Measurements from ENCODE around the gene OSMR. TPM values are rescaled to one million over a fixed set of nuclear protein-coding genes. Genes with fewer than 3 reads are reported as not detected.

Gene OSMR
- total and polyA plus RNA-seq, 3 donors from 2014 or later: 12.9 to 18.3 (median 13.5) TPM

- peaks cover 9% of the 10 kb centered on the region for H3K4me1 ChIP-seq
- 82 to 87% methylated on average over 3 of the region's 3 CpGs for WGBS, 2 donors
- no peak overlapping the region for H3K27ac ChIP-seq
- no peak for TF ChIP-seq POLR2A (IDR thresholded peaks at IDR 0.05)
- no peak for TF ChIP-seq CTCF (IDR thresholded peaks at IDR 0.05)
- H3K9me3 ChIP-seq: no peaks in the 10 kb centered on the region
- no peak overlapping the region for H3K4me3 ChIP-seq
- H3K36me3 ChIP-seq (ENCODE audit: low read depth, missing control alignments): no peaks in the 10 kb centered on the region
- DNase-seq: no peak
- no peaks in the 10 kb centered on the region for H3K27me3 ChIP-seq
- intact Hi-C loops (cut with DNase I; ENCODE audit: low total_unique reads): no loop called here
Measured at GRCh38 chr5:38885208-38885607, 39.4 kb downstream of the OSMR start.

GRCh38 chr5:38888041-38888440 lies 42.2 kb downstream of the OSMR start:
- no peak for DNase-seq
- no peaks in the 10 kb centered on the region for H3K27me3 ChIP-seq
- WGBS, 2 donors: 44 to 68% methylated on average over 8 of the region's 8 CpGs
- peaks cover 5% of the 10 kb centered on the region for H3K4me1 ChIP-seq
- no peaks in the 10 kb centered on the region for H3K9me3 ChIP-seq
- intact Hi-C loops (cut with DNase I; ENCODE audit: low total_unique reads): no loop called here
- no peak overlapping the region for H3K27ac ChIP-seq
- no peak overlapping the region for H3K4me3 ChIP-seq
- TF ChIP-seq CTCF (IDR thresholded peaks at IDR 0.05) (no peak), POLR2A (IDR thresholded peaks at IDR 0.05) (no peak)
- H3K36me3 ChIP-seq (ENCODE audit: low read depth, missing control alignments): no peaks in the 10 kb centered on the region

- H3K4me3 ChIP-seq: no peak overlapping the region
- H3K36me3 ChIP-seq (ENCODE audit: low read depth, missing control alignments): no peaks in the 10 kb centered on the region
- DNase-seq: no peak
- no peak overlapping the region for H3K27ac ChIP-seq
- intact Hi-C loops (cut with DNase I; ENCODE audit: low total_unique reads): no loop called here
- WGBS, 2 donors: 80 to 95% methylated on average over 1 of the region's 1 CpG
- no peaks in the 10 kb centered on the region for H3K27me3 ChIP-seq
- no peak for TF ChIP-seq POLR2A (IDR thresholded peaks at IDR 0.05)
- TF ChIP-seq CTCF (IDR thresholded peaks at IDR 0.05): no peak
- H3K4me1 ChIP-seq: no peaks in the 10 kb centered on the region
- no peaks in the 10 kb centered on the region for H3K9me3 ChIP-seq
Measured at GRCh38 chr5:38889424-38889823, 43.6 kb downstream of the OSMR start.

GRCh38 chr5:38891563-38891962 lies 45.8 kb downstream of the OSMR start:
- intact Hi-C loops (cut with DNase I; ENCODE audit: low total_unique reads): no loop called here
- no peaks in the 10 kb centered on the region for H3K27me3 ChIP-seq
- no peaks in the 10 kb centered on the region for H3K4me1 ChIP-seq
- TF ChIP-seq CTCF (IDR thresholded peaks at IDR 0.05): no peak
- TF ChIP-seq POLR2A (IDR thresholded peaks at IDR 0.05): no peak
- H3K4me3 ChIP-seq: no peak overlapping the region
- no peak overlapping the region for H3K27ac ChIP-seq
- H3K9me3 ChIP-seq: no peaks in the 10 kb centered on the region
- no peaks in the 10 kb centered on the region for H3K36me3 ChIP-seq (ENCODE audit: low read depth, missing control alignments)
- WGBS, 2 donors: 78 to 90% methylated on average over 6 of the region's 6 CpGs
- no peak for DNase-seq

GRCh38 chr5:38892363-38892762 lies 46.6 kb downstream of the OSMR start:
- DNase-seq: no peak
- H3K9me3 ChIP-seq: no peaks in the 10 kb centered on the region
- no peaks in the 10 kb centered on the region for H3K4me1 ChIP-seq
- TF ChIP-seq POLR2A (IDR thresholded peaks at IDR 0.05): no peak
- TF ChIP-seq CTCF (IDR thresholded peaks at IDR 0.05): no peak
- H3K4me3 ChIP-seq: no peak overlapping the region
- WGBS, 2 donors: 99 to 100% methylated on average over 3 of the region's 3 CpGs
- H3K27ac ChIP-seq: no peak overlapping the region
- H3K27me3 ChIP-seq: no peaks in the 10 kb centered on the region
- no peaks in the 10 kb centered on the region for H3K36me3 ChIP-seq (ENCODE audit: low read depth, missing control alignments)
- intact Hi-C loops (cut with DNase I; ENCODE audit: low total_unique reads): no loop called here

Measured in testis (tissue), 3 donors.